Type B pancreatic cell (in vitro differentiated cells): ENCODE data around the gene TRAPPC14. TPM values are rescaled to one million over a fixed set of nuclear protein-coding genes. Genes with fewer than 3 reads are reported as not detected.
"Not testable (repeated sequence)": the region's sequence is repeated elsewhere in the genome, so short reads cannot be mapped to it uniquely, and the experiment has no call there.

Source experiments
- DNase-seq: peaks from one replicate; pipeline ENCODE4 v3.0.0; 2021; ENCODE audit warnings: mixed read lengths; ENCODE audit not compliant: unreplicated experiment; ENCODE audit errors: extremely low spot score
- H3K27ac Mint-ChIP-seq: 2 replicates; pipeline ENCODE4 v1.8.0; 2021; ENCODE audit warnings: mild to moderate bottlenecking, mixed read lengths
- H3K27me3 Mint-ChIP-seq: 2 replicates; pipeline ENCODE4 v1.8.0; 2021; ENCODE audit warnings: mixed read lengths
- H3K36me3 Mint-ChIP-seq: 2 replicates; pipeline ENCODE4 v1.8.0; 2021; ENCODE audit warnings: mixed read lengths
- H3K4me1 Mint-ChIP-seq: one replicate; pipeline ENCODE4 v1.8.0; 2021; ENCODE audit warnings: mixed read lengths; ENCODE audit not compliant: unreplicated experiment
- H3K4me3 Mint-ChIP-seq: 2 replicates; pipeline ENCODE4 v1.8.0; 2021; ENCODE audit warnings: mild to moderate bottlenecking, mixed read lengths
- H3K9me3 Mint-ChIP-seq: 2 replicates; pipeline ENCODE4 v1.8.0; 2021; ENCODE audit warnings: mixed read lengths
- CTCF ChIP-seq: fragments of 200-600 bp; sonication (generic); conservative IDR thresholded peaks from 2 replicates; pipeline ENCODE4 v1.5.0; 2021; ENCODE audit warnings: antibody characterized with exemption, mild to moderate bottlenecking
- total RNA-seq: library from RNA; stranded (reverse); gene quantifications from 2 replicates; pipeline ENCODE4 v1.2.1, GENCODE V29; 2021; ENCODE audit warnings: low replicate concordance

Gene TRAPPC14
- total RNA-seq, 1 donor from 2014 or later = 35.2 TPM

- no peak for DNase-seq
- H3K9me3 Mint-ChIP-seq = no peaks in the 10 kb centered on the region
- H3K4me3 Mint-ChIP-seq = no peak overlapping the region
- H3K27ac Mint-ChIP-seq = no peak overlapping the region
- no peaks in the 10 kb centered on the region for H3K36me3 Mint-ChIP-seq
- no peak for TF ChIP-seq CTCF
- no peaks in the 10 kb centered on the region for H3K4me1 Mint-ChIP-seq
- peaks cover 17% of the 10 kb centered on the region for H3K27me3 Mint-ChIP-seq
Observed at GRCh38 chr7:100185726-100186125, 27.2 kb upstream of the TRAPPC14 start.

DNA sequence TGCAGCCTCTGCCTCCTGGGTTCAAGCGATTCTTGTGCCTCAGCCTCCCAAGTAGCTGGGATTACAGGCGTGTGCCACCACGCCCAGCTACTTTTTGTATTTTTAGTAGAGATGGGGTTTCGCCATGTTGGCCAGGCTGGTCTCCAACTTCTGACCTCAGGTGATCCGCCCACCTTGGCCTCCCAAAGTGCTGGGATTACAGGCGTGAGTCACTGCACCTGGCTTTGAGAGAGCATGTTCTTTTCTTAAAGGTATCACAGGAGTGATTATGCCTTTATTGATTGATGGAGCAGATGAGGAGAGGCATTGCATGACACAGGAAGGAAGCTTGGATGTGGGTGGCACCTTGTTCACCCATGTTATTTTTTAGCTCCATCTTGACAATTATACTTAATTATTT, 24.6 kb upstream of the TRAPPC14 start:
- not testable (repeated sequence) for H3K27ac Mint-ChIP-seq, H3K4me3 Mint-ChIP-seq, DNase-seq, H3K36me3 Mint-ChIP-seq, H3K9me3 Mint-ChIP-seq, H3K4me1 Mint-ChIP-seq
- peaks cover 23% of the 10 kb centered on the region for H3K27me3 Mint-ChIP-seq

DNA sequence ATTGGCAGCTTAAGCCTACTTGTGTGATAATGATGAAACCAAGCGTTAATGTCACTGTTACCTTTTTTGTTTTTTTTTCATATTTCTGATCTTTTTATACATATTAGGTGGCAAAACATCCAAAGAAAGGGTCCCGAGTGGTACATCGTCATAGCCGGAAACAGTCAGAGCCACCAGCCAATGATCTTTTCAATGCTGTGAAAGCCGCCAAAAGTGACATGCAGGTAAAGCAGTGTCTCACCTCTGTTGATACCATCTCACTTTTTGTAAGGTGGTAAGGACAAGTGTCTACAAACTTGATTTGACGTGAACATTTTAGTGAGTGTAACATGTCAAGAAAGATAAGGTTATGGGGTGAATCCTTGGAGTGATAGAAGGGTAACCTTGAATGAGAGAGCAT, 24.1 kb upstream of the TRAPPC14 start:
- not testable (repeated sequence) for H3K36me3 Mint-ChIP-seq, H3K9me3 Mint-ChIP-seq, DNase-seq, H3K4me1 Mint-ChIP-seq, H3K27ac Mint-ChIP-seq, H3K4me3 Mint-ChIP-seq
- H3K27me3 Mint-ChIP-seq = peaks cover 23% of the 10 kb centered on the region

DNA sequence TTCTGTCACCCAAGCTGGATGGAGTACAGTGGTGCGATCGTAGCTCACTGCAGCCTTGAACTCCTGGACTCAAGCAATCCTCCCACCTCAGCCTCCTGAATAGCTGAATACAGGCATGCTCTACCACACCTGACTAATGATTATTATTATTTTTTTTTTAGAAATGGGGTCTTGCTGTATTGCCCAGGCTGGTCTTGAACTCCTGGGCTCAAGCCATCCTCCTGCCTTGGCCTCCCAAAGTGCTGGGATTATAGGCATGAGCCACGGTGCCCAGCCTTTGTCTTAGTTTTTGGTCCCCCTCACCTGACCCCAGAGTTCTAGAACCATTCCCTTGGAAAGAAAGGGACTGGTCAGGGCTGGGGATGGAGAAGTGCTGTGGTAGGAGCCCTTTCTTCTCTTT, 21.6 kb upstream of the TRAPPC14 start:
- H3K4me1 Mint-ChIP-seq, H3K27ac Mint-ChIP-seq, H3K9me3 Mint-ChIP-seq, H3K4me3 Mint-ChIP-seq, H3K36me3 Mint-ChIP-seq, DNase-seq: not testable (repeated sequence)
- peaks cover 23% of the 10 kb centered on the region for H3K27me3 Mint-ChIP-seq

GRCh38 chr7:100177045-100178001, 18.8 kb upstream of the TRAPPC14 start, which contains the start of the genes GPC2 and STAG3:
TSS of gene GPC2 (minus strand) at chr7:100177381. CDS start at chr7:100177199, 182 bp downstream.
TSS of gene STAG3 (plus strand) at chr7:100177918. CDS start at chr7:100180557, 2,639 bp downstream.
- no peak for TF ChIP-seq CTCF
- H3K4me3 Mint-ChIP-seq = peak within 1 kb of the TSS; percentile 93
- H3K27me3 Mint-ChIP-seq = peaks cover 19% of the 10 kb centered on the region
- peak; percentile 98 for DNase-seq
- peak within 1 kb of the TSS; percentile 6 for H3K27ac Mint-ChIP-seq
- H3K9me3 Mint-ChIP-seq = no peaks in the 10 kb centered on the region
- H3K4me1 Mint-ChIP-seq = peaks cover 16% of the 10 kb centered on the region
- H3K36me3 Mint-ChIP-seq = peaks cover 13% of the 10 kb centered on the region

- no peaks in the 10 kb centered on the region for H3K9me3 Mint-ChIP-seq
- H3K27me3 Mint-ChIP-seq = peaks cover 14% of the 10 kb centered on the region
- TF ChIP-seq CTCF = no peak
- DNase-seq = no peak
- H3K4me3 Mint-ChIP-seq = peak overlapping the region; percentile 93
- H3K36me3 Mint-ChIP-seq = peaks cover 13% of the 10 kb centered on the region
- H3K27ac Mint-ChIP-seq = peak overlapping the region; percentile 50
- peaks cover 16% of the 10 kb centered on the region for H3K4me1 Mint-ChIP-seq
Observed at GRCh38 chr7:100176096-100177044, 17.8 kb upstream of the TRAPPC14 start.
